GM12874 (cell line): ENCODE data around the gene AKR1D1.

Experiments used
- TF ChIP-seq, protein P1 (sequence below): IDR thresholded peaks from 2 replicates; pipeline ENCODE4 v1.5.1; 2011; ENCODE audit warnings: low read depth, mild to moderate bottlenecking, control low read depth, low read length, moderate library complexity; ENCODE audit not compliant: insufficient read depth

The AKR1D1 gene

DNA sequence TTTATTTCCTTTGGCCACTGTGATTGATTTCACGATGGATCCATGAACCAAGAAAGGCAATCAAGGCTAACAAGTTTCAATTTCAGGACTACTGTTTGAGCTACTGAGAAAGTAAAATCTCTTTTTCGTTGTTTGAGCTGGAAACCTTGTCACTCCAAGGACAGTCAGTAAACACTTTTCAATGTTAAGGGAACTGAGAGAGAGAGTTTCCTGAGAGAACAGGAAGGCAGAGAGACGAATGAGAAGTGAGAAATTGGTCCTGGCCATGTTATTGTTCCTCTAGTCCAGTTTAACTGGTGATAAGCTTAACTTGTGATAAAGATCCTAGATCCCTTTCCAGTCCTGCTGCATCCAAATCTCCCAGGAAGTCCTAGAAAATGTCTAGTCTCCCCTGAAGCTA, 909 bp upstream of the AKR1D1 start:
- TF ChIP-seq, protein P1, sequence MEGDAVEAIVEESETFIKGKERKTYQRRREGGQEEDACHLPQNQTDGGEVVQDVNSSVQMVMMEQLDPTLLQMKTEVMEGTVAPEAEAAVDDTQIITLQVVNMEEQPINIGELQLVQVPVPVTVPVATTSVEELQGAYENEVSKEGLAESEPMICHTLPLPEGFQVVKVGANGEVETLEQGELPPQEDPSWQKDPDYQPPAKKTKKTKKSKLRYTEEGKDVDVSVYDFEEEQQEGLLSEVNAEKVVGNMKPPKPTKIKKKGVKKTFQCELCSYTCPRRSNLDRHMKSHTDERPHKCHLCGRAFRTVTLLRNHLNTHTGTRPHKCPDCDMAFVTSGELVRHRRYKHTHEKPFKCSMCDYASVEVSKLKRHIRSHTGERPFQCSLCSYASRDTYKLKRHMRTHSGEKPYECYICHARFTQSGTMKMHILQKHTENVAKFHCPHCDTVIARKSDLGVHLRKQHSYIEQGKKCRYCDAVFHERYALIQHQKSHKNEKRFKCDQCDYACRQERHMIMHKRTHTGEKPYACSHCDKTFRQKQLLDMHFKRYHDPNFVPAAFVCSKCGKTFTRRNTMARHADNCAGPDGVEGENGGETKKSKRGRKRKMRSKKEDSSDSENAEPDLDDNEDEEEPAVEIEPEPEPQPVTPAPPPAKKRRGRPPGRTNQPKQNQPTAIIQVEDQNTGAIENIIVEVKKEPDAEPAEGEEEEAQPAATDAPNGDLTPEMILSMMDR: no peak

DNA sequence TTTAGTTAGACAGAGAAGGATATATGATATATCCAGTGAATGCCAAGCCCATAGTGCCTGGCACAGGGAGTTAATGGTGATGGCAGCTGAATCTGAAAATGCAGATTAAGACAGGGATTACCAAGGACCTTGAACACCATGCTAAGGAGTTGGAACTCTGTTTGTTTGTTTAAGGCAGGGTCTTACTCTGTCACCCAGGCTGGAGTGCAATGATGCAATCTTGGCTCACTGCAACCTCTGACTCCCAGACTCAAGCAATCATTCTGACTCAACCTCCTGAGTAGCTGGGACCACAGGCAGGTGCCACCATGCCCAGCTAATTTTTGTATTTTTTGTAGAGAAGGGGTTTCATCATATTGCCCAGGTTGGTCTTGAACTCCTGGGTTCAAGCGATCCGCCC, 1.6 kb downstream of the AKR1D1 start:
- TF ChIP-seq, protein P1: no peak

DNA sequence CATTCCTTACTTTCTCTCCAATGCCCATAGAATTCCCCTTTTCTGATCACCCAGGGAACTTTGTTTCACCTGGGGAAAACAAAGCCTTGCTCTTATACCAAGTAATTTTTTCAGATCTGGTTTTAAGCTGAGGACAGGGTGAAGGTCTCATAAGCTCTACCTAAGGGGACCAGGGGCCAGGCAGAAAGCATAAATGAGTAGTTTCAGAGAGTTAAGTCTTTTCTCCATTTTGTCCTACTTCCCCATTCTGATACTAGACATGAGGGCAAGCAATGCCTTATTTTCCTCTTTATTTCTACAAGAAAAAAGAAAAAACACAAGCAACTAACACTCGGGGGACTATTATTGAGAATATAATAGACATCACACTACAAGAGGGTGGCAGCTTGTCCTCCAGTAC, 2.9 kb downstream of the AKR1D1 start:
- TF ChIP-seq, protein P1: no peak

DNA sequence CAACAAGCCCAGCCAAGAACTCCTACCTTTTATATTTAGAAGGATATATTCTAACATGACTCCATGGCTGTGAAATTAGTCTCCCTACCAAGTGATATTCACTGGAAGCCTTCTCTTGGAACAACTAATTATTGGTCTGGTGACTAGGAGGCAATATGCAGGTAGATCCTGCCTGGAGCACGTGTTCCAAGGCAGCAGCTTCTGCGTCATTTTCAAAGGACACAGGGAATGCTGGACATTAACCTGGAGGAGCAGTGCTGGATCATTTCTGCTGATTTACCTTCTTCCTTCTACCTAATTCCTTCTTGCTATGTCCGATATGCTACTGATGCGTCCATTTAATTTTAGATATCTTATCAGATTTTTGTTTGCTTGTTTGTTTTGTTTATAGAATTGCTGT, 5.6 kb downstream of the AKR1D1 start:
- TF ChIP-seq, protein P1: no peak

DNA sequence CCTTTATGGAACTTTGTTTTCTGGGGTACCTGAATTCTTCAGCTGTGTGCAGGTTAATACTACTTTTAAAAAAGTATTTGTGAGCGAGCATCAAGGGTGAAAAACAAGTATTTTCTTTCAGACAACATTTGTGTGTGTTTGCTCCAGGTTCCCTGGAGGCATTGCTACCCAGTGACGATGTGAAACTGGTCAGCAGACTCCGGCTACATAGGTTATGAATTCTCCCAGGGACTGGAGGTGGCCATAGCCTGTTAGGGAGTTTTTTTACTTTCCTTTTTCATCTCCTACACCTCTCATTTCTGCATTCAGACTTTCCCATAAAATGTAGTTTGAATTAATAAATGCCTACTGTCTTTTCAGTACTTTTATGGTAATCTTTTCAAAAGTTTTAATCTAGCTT, 7.6 kb downstream of the AKR1D1 start:
- TF ChIP-seq, protein P1: no peak

DNA sequence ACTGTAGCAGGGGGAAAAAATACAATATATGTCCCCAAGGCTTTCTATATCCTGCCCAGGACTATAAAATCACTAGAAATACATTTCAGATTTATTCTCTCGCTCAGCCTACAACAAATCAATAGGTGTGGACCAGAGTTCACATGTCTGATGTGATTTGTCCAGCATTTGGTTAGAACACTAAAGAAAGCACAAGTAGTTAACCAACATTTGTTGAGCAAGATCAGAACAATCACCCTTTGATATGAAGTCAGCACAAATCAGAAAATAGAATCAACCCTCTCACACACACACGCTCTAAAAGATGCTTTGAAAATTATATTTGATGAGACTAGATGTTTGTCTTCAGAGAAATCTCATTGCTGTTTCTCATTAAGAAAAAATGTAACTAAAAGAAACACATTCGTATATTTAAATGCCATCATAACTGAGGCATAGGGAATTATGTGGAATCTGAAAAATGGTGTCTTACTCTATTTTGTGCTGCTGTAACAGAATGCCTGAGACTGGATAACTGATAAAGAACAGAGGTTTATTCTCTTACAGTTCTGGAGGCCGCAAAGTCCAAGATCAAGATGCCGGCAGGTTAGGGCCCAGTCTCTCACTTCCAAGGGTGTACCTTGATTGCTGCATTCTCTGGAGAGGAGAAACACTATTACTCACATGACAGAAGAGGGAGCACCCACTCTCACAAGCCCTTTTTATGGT, 10.5 kb downstream of the AKR1D1 start:
- TF ChIP-seq, protein P1: no peak

DNA sequence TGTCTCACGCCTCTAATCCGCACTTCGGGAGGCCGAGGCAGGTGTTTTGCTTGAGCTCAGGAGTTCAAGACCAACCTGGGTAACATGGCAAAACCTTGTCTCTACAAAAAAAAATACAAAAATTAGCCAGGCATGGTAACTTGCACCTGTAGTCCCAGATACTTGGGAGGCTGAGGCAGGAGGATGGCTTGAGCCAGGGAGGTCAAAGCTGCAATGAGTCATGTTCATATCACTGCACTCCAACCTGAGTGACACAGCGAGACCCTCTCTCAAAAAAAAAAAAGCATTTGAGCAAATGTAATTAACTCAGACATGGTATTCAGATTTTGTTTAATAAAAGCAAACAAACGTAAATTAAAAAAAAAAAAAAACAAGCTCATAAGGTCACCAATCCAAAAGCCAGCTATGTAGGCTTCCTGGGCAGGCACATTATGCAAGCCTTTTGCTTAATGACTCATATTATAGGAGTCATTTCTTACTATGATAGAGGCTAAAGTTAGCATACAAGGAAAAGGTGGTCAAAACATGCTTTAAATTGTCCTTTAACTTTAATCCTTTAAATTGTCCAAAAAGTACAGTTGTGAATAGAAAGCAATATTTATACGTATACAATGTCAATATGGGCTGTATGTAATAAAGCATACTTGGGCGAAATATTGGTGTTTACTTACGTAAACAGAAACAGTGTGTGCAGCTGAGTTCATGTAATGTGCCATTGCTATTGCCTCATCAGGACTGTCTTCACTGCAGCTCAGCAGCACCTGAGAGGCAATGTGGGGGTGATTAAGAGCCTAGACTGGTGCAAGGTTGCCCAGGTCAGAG, 13.0 kb downstream of the AKR1D1 start:
- TF ChIP-seq, protein P1: no peak
